DMS114 treated with DMSO at 0.1 percent for 48 hours (cell line): ENCODE data around the gene PTTG1IP.
"Not testable (repeated sequence)": the region's sequence is repeated elsewhere in the genome, so short reads cannot be mapped to it uniquely, and the experiment has no call there.

Experiments
- DNase-seq: peaks from one replicate; lab custom pipeline; 2025; ENCODE audit not compliant: unreplicated experiment; lab: John Stamatoyannopoulos, UW

PTTG1IP gene

GRCh38 chr21:44873356-44874239, at the start of gene PTTG1IP:
TSS of gene PTTG1IP (minus strand) at chr21:44873690. CDS start at chr21:44873616, 74 bp downstream.
- DNase-seq = peak; percentile 89

- no peak for DNase-seq
Measured at GRCh38 chr21:44921928-44922327, 48.4 kb upstream of the PTTG1IP start.

- DNase-seq = no peak
Measured at GRCh38 chr21:44920694-44921604, 47.5 kb upstream of the PTTG1IP start, which contains the start of gene ITGB2. TSS of gene ITGB2 (minus strand) at chr21:44920899. CDS start at chr21:44910782, 10,117 bp downstream.

GRCh38 chr21:44919913-44920693, 46.6 kb upstream of the PTTG1IP start:
- DNase-seq = no peak

- no peak for DNase-seq
Measured at GRCh38 chr21:44919111-44919912, 45.8 kb upstream of the PTTG1IP start.

GRCh38 chr21:44918581-44919033, 45.1 kb upstream of the PTTG1IP start:
- DNase-seq = no peak

- DNase-seq = no peak
Measured at GRCh38 chr21:44918107-44918470, 44.6 kb upstream of the PTTG1IP start.

GRCh38 chr21:44917446-44918106, 44.1 kb upstream of the PTTG1IP start:
- no peak for DNase-seq

- no peak for DNase-seq
Measured at GRCh38 chr21:44916965-44917364, 43.5 kb upstream of the PTTG1IP start.

- DNase-seq = no peak
Measured at GRCh38 chr21:44914176-44914874, 40.8 kb upstream of the PTTG1IP start.

- no peak for DNase-seq
Measured at GRCh38 chr21:44913425-44914175, 40.1 kb upstream of the PTTG1IP start.

- not testable (repeated sequence) for DNase-seq
Measured at GRCh38 chr21:44912506-44913412, 39.3 kb upstream of the PTTG1IP start.

- DNase-seq = no peak
Measured at GRCh38 chr21:44912158-44912473, 38.6 kb upstream of the PTTG1IP start.

- DNase-seq = no peak
Measured at GRCh38 chr21:44911384-44912157, 38.1 kb upstream of the PTTG1IP start.

- DNase-seq = no peak
Measured at GRCh38 chr21:44911068-44911383, 37.5 kb upstream of the PTTG1IP start.

- no peak for DNase-seq
Measured at GRCh38 chr21:44910229-44911067, 37.0 kb upstream of the PTTG1IP start.
